Esophagus muscularis mucosa (tissue), 4 donors: ENCODE data around the gene DIP2B. TPM values are rescaled to one million over a fixed set of nuclear protein-coding genes. Genes with fewer than 3 reads are reported as not detected.

ENCODE experiments used
- DNase-seq: peaks from one replicate; pipeline ENCODE4 v3.0.0-alpha.2; 2017; ENCODE audit errors: extremely low spot score
- H3K27ac ChIP-seq, 4 donors: fragments of 200-600 bp; sonication (generic); replicated peaks in 1 of 4; 1 replicate in 3 of 4; 2 replicates in 1 of 4; pipeline ENCODE4 v1.5.1; 2016 to 2019; ENCODE audit warnings: mild to moderate bottlenecking in 1 of 4
- H3K27me3 ChIP-seq, 4 donors: fragments of 200-600 bp; sonication (generic); one replicate each; pipeline versions ENCODE4 v1.5.1 to v1.6.0; 2016 to 2019
- H3K36me3 ChIP-seq, 4 donors: fragments of 200-600 bp; sonication (generic); one replicate each; pipeline ENCODE4 v1.5.1; 2016 to 2019
- H3K4me1 ChIP-seq, 4 donors: fragments of 200-600 bp; sonication (generic); one replicate each; pipeline ENCODE4 v1.5.1; 2016 to 2019
- H3K4me3 ChIP-seq, 4 donors: fragments of 200-600 bp; sonication (generic); 1 replicate in 2 of 4; 2 replicates in 2 of 4; pipeline ENCODE4 v1.5.1; 2016 to 2019; ENCODE audit warnings: mild to moderate bottlenecking in 4 of 4, moderate library complexity in 1 of 4
- H3K9me3 ChIP-seq, 4 donors: fragments of 200-600 bp; sonication (generic); 1 replicate in 3 of 4; 2 replicates in 1 of 4; pipeline ENCODE4 v1.5.1; 2016 to 2019
- EP300 ChIP-seq: sonication (generic); formaldehyde crosslinking; IDR thresholded peaks from one replicate; pipeline ENCODE4 v1.6.1; 2017; ENCODE audit warnings: antibody characterized with exemption
- POLR2A ChIP-seq: fragments of 450-650 bp; IDR thresholded peaks from one replicate; pipeline ENCODE4 v1.6.1; 2017; ENCODE audit warnings: antibody characterized with exemption, moderate library complexity, mild to moderate bottlenecking, low read depth
- POLR2AphosphoS5 ChIP-seq, 2 donors: sonication (generic); formaldehyde crosslinking; IDR thresholded peaks; one replicate each; pipeline ENCODE4 v1.6.1; 2017; ENCODE audit warnings: antibody characterized with exemption in 2 of 2
- WGBS: methylation state at CpG from one replicate; pipeline ENCODE4 v1.1.5; 2018; 5-methylcytosine and 5-hydroxymethylcytosine counted together
- intact Hi-C: fragments of 100-400 bp; cut with DNase I; formaldehyde crosslinking; loops from one replicate; pipeline ENCODE4 v1.15.1; 2023
- total RNA-seq, 4 donors: library from RNA; depleted of rRNA; stranded (reverse); fragments of >200 nt; gene quantifications; one replicate each; pipeline versions ENCODE4 v1.1.0 to v1.2.1, GENCODE V29; 2016
- TF ChIP-seq, protein P1 (sequence below), 3 experiments: fragments of 200-600 bp in 2 of 3; fragments of 450-650 bp in 1 of 3; sonication (generic) in 2 of 3; IDR thresholded peaks; one replicate each; pipeline ENCODE4 v1.5.1; 2017 to 2019; ENCODE audit warnings: antibody characterized with exemption in 3 of 3, mild to moderate bottlenecking in 2 of 3, moderate library complexity in 1 of 3

DIP2B gene
- total RNA-seq, 4 donors from 2014 or later, result 18.7 to 23.0 (median 20.6) TPM

DNA sequence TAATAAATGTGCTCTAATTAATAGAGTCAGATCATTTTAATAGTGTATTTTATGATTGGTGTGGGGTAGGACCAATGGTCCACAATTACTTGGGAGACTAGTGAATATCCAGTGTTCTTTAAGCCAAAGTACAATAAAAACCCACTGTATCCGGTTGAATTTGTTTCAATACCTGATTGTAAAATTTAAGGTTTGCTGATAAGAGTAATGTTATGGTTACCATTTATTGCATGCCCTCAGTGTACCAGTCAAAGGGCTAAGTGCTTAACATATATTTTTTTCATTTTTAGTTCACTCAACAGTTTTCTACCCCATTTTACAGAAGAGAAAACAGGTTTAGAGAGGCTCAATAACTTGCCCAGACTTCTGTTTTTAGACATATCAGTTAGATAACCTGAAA, 161.2 kb downstream of the DIP2B start:
- H3K36me3 ChIP-seq, result peaks cover 0 to 7% (median under 1%) of the 10 kb centered on the region in 4 donors
- H3K4me3 ChIP-seq, result no peak overlapping the region
- no peak for DNase-seq
- TF ChIP-seq EP300 (no peak), POLR2AphosphoS5 (IDR thresholded peaks at IDR 0.05) (no peak), POLR2A (no peak)
- TF ChIP-seq, protein P1, sequence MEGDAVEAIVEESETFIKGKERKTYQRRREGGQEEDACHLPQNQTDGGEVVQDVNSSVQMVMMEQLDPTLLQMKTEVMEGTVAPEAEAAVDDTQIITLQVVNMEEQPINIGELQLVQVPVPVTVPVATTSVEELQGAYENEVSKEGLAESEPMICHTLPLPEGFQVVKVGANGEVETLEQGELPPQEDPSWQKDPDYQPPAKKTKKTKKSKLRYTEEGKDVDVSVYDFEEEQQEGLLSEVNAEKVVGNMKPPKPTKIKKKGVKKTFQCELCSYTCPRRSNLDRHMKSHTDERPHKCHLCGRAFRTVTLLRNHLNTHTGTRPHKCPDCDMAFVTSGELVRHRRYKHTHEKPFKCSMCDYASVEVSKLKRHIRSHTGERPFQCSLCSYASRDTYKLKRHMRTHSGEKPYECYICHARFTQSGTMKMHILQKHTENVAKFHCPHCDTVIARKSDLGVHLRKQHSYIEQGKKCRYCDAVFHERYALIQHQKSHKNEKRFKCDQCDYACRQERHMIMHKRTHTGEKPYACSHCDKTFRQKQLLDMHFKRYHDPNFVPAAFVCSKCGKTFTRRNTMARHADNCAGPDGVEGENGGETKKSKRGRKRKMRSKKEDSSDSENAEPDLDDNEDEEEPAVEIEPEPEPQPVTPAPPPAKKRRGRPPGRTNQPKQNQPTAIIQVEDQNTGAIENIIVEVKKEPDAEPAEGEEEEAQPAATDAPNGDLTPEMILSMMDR (IDR thresholded peaks at IDR 0.05), result no peak
- no peaks in the 10 kb centered on the region for H3K27me3 ChIP-seq
- H3K4me1 ChIP-seq, result no peaks in the 10 kb centered on the region
- intact Hi-C loops, result no loop called here
- no peaks in the 10 kb centered on the region for H3K9me3 ChIP-seq
- WGBS, result 100% methylated on average over 1 of the region's 1 CpG
- no peak overlapping the region for H3K27ac ChIP-seq

DNA sequence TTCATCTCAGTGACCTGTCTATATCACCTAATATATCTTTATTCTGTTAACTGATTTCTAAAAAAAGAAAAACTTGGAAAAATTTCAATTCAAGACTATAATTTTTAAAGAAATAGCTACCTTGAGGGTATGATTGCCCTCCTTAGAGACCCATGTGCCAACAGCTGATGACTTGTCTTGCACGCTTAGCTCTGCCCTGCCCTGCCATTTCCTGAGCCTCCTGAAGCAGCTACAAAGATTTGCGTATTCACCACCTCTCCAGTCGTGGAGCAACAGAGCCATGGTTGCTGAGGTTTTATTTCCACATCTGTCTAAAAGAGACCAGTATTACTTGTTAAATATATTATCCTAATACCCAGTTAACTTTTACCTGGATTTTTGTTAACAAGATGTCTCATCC, 167.4 kb downstream of the DIP2B start:
- WGBS, result 64% methylated on average over 3 of the region's 3 CpGs
- no peaks in the 10 kb centered on the region for H3K4me1 ChIP-seq
- TF ChIP-seq POLR2AphosphoS5 (IDR thresholded peaks at IDR 0.05) (no peak), EP300 (no peak), POLR2A (no peak)
- TF ChIP-seq, protein P1 (IDR thresholded peaks at IDR 0.05), result no peak
- intact Hi-C loops, result no loop called here
- H3K4me3 ChIP-seq, result no peak overlapping the region
- H3K27ac ChIP-seq, result no peak overlapping the region
- DNase-seq, result no peak
- H3K27me3 ChIP-seq, result no peaks in the 10 kb centered on the region
- H3K9me3 ChIP-seq, result no peaks in the 10 kb centered on the region
- H3K36me3 ChIP-seq, result peaks cover 0 to 41% (median 35%) of the 10 kb centered on the region in 4 donors

DNA sequence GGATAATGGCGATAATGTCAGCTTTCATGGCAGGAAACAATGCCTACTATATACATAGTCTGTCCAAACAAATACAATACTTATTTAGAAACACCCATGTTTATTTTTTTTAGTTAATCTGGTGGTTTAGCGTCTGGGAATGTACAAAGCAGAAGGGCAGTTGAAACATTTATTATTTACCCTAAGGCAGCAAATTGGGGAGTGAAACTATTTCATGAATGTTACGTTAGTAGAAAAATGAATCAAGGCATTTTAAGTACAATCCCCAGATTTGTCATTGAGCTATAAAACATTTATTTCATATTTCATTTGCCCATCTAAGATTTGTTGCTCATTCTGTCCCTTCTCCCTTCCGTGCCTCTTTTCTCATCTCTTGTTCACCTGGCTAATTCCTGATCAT, 172.0 kb downstream of the DIP2B start:
- Histone ChIP-seq H3K4me1 (no peaks in the 10 kb centered on the region), H3K9me3 (no peaks in the 10 kb centered on the region), H3K4me3 (no peak overlapping the region), H3K36me3 (peaks cover 8 to 69% (median 45%) of the 10 kb centered on the region in 4 donors), H3K27me3 (no peaks in the 10 kb centered on the region), H3K27ac (no peak overlapping the region)
- DNase-seq, result no peak
- WGBS, result 95% methylated on average over 4 of the region's 4 CpGs
- intact Hi-C loops, result no loop called here
- TF ChIP-seq, protein P1 (IDR thresholded peaks at IDR 0.05), result no peak
- no peak for TF ChIP-seq POLR2A
- no peak for TF ChIP-seq POLR2AphosphoS5 (IDR thresholded peaks at IDR 0.05)
- no peak for TF ChIP-seq EP300

DNA sequence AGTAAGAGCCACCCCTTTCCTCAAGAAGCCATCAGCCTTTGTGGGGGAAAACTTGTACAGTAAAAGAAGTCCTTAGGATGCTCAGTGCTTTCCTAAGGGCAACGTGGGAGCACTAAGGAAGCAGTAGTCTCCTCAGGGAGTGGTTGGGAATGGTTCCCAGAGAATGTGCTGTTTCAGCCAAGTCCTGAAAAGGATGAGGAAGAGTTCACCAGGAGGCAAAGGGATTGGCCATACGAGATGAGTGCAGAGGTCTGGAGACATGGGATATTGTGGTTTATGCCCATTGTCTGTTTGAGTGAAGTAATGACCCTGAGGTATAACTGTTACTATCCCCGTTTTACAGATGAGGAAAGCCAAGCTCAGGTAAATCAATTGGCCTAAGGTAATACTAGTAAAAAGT, 173.1 kb downstream of the DIP2B start:
- TF ChIP-seq, protein P1 (IDR thresholded peaks at IDR 0.05), result no peak
- TF ChIP-seq EP300 (no peak), POLR2AphosphoS5 (IDR thresholded peaks at IDR 0.05) (no peak), POLR2A (no peak)
- Histone ChIP-seq H3K4me3 (no peak overlapping the region), H3K4me1 (no peaks in the 10 kb centered on the region), H3K9me3 (no peaks in the 10 kb centered on the region), H3K27ac (no peak overlapping the region), H3K27me3 (no peaks in the 10 kb centered on the region), H3K36me3 (peaks cover 8 to 76% (median 45%) of the 10 kb centered on the region in 4 donors)
- DNase-seq, result no peak
- intact Hi-C loops, result no loop called here
- 27% methylated on average over 3 of the region's 3 CpGs for WGBS

DNA sequence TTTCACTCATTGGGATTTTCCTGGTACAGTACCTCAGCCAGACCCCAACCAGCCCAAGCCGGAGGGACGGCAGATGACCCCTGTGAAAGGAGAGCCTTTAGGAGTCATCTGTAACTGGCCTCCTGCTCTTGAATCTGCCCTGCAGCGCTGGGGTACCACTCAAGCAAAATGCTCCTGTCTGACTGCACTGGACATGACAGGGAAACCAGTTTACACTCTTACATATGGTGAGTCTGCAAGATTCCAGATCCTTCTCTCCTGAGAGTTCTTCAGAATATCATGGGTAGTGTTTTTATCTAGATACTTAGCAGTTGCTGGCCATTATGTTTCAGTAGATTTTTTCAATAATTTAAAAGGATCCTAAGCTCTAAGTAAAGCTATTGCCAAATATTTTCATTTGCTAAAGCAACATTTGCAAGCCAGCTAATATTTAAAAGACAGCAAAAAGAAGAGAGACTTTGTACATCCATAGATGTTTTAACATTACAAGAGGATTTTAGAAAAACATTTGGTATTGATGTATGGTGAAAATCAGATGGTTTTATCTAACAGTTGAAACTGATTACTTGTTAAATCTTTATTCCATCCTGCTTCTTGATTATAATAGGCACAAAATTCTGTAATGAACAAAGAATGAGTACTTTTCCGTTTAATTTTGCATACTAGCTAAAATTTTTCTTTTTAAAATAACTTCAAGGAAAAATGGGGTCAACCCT, 174.0 kb downstream of the DIP2B start:
- intact Hi-C loops, result no loop called here
- H3K4me3 ChIP-seq, result no peak overlapping the region
- 84% methylated on average over 4 of the region's 4 CpGs for WGBS
- H3K36me3 ChIP-seq, result peaks cover 8 to 86% (median 51%) of the 10 kb centered on the region in 4 donors
- H3K9me3 ChIP-seq, result no peaks in the 10 kb centered on the region
- H3K4me1 ChIP-seq, result no peaks in the 10 kb centered on the region
- no peak for TF ChIP-seq EP300
- TF ChIP-seq POLR2A, result no peak
- TF ChIP-seq, protein P1 (IDR thresholded peaks at IDR 0.05), result no peak
- TF ChIP-seq POLR2AphosphoS5 (IDR thresholded peaks at IDR 0.05), result no peak
- no peaks in the 10 kb centered on the region for H3K27me3 ChIP-seq
- no peak overlapping the region for H3K27ac ChIP-seq
- DNase-seq, result no peak
